Muscle layer of duodenum (tissue), 2 donors: ENCODE results near the gene RBAK.
"Not testable (repeated sequence)": the region's sequence is repeated elsewhere in the genome, so short reads cannot be mapped to it uniquely, and the experiment has no call there.

Source experiments
- H3K27ac ChIP-seq: one replicate; pipeline ENCODE4 v1.7.0; 2013; ENCODE audit warnings: mild to moderate bottlenecking, low read length
- H3K27me3 ChIP-seq: one replicate; pipeline ENCODE4 v1.7.0; 2013; ENCODE audit warnings: low read depth, mild to moderate bottlenecking, control low read depth, low read length
- H3K36me3 ChIP-seq, 2 donors: one replicate each; pipeline ENCODE4 v1.7.0; 2013; ENCODE audit warnings: low read length in 2 of 2, control low read depth in 1 of 2, mild to moderate bottlenecking in 1 of 2; ENCODE audit not compliant: insufficient read depth in 2 of 2, control insufficient read depth in 1 of 2
- H3K4me1 ChIP-seq, 2 donors: one replicate each; pipeline ENCODE4 v1.7.0; 2013; ENCODE audit warnings: low read length in 2 of 2, mild to moderate bottlenecking in 2 of 2, control low read depth in 1 of 2, moderate library complexity in 1 of 2; ENCODE audit not compliant: insufficient read depth in 2 of 2, control insufficient read depth in 1 of 2
- H3K4me3 ChIP-seq, 2 donors: one replicate each; pipeline ENCODE4 v1.7.0; 2013; ENCODE audit warnings: low read length in 2 of 2, low read depth in 1 of 2, mild to moderate bottlenecking in 1 of 2
- H3K9me3 ChIP-seq, 2 donors: one replicate each; pipeline ENCODE4 v1.7.0; 2013; ENCODE audit warnings: low read length in 2 of 2, control low read depth in 1 of 2, mild to moderate bottlenecking in 1 of 2; ENCODE audit not compliant: control insufficient read depth in 1 of 2
- donor health status: healthy.

RBAK gene

GRCh38 chr7:5045558-5046396, at the start of gene RBAK:
Gene RBAK, plus strand, starts transcription at chr7:5045860. Its CDS starts 2,217 bp downstream, at chr7:5048077.
- peaks cover 0 to 19% of the 10 kb centered on the region in 2 donors for H3K36me3 ChIP-seq
- H3K4me3 ChIP-seq, result peak within 1 kb of the TSS; percentile 52 to 88
- H3K4me1 ChIP-seq, result peaks cover 0 to 3% of the 10 kb centered on the region in 2 donors
- no peaks in the 10 kb centered on the region for H3K9me3 ChIP-seq
- H3K27me3 ChIP-seq, result no peaks in the 10 kb centered on the region
- no peak within 1 kb of the TSS for H3K27ac ChIP-seq

GRCh38 chr7:4996696-4997222, 48.9 kb upstream of the RBAK start:
- Histone ChIP-seq H3K9me3 (no peaks in the 10 kb centered on the region), H3K4me1 (no peaks in the 10 kb centered on the region), H3K36me3 (peaks cover 20 to 66% of the 10 kb centered on the region in 2 donors), H3K4me3 (no peak overlapping the region), H3K27ac (no peak overlapping the region), H3K27me3 (no peaks in the 10 kb centered on the region)

- Histone ChIP-seq H3K4me3 (no peak overlapping the region), H3K27ac (no peak overlapping the region), H3K4me1 (no peaks in the 10 kb centered on the region), H3K9me3 (no peaks in the 10 kb centered on the region), H3K27me3 (no peaks in the 10 kb centered on the region), H3K36me3 (peaks cover 14 to 63% of the 10 kb centered on the region in 2 donors)
These were observed 47.4 kb upstream of the RBAK start for GRCh38 chr7:4998244-4998643.

GRCh38 chr7:4998910-4999309, 46.8 kb upstream of the RBAK start:
- H3K4me3 ChIP-seq, result no peak overlapping the region
- no peaks in the 10 kb centered on the region for H3K4me1 ChIP-seq
- no peaks in the 10 kb centered on the region for H3K27me3 ChIP-seq
- H3K9me3 ChIP-seq, result no peaks in the 10 kb centered on the region
- H3K36me3 ChIP-seq, result peaks cover 14 to 56% of the 10 kb centered on the region in 2 donors
- no peak overlapping the region for H3K27ac ChIP-seq

- Histone ChIP-seq H3K27ac (no peak overlapping the region), H3K27me3 (no peaks in the 10 kb centered on the region), H3K4me1 (no peaks in the 10 kb centered on the region), H3K36me3 (peaks cover 14 to 51% of the 10 kb centered on the region in 2 donors), H3K4me3 (no peak overlapping the region), H3K9me3 (no peaks in the 10 kb centered on the region)
These were observed 46.2 kb upstream of the RBAK start for GRCh38 chr7:4999369-4999950.

GRCh38 chr7:5001003-5001402, 44.7 kb upstream of the RBAK start:
- Histone ChIP-seq H3K27ac (no peak overlapping the region), H3K4me3 (no peak overlapping the region), H3K36me3 (peaks cover 8 to 37% of the 10 kb centered on the region in 2 donors), H3K27me3 (no peaks in the 10 kb centered on the region), H3K4me1 (no peaks in the 10 kb centered on the region), H3K9me3 (no peaks in the 10 kb centered on the region)

GRCh38 chr7:5001911-5002310, 43.7 kb upstream of the RBAK start:
- no peaks in the 10 kb centered on the region for H3K4me1 ChIP-seq
- no peaks in the 10 kb centered on the region for H3K9me3 ChIP-seq
- no peaks in the 10 kb centered on the region for H3K27me3 ChIP-seq
- no peak overlapping the region for H3K4me3 ChIP-seq
- peaks cover 5 to 28% of the 10 kb centered on the region in 2 donors for H3K36me3 ChIP-seq
- no peak overlapping the region for H3K27ac ChIP-seq

- no peaks in the 10 kb centered on the region for H3K9me3 ChIP-seq
- H3K36me3 ChIP-seq, result peaks cover 0 to 9% of the 10 kb centered on the region in 2 donors
- H3K27me3 ChIP-seq, result no peaks in the 10 kb centered on the region
- no peaks in the 10 kb centered on the region for H3K4me1 ChIP-seq
- H3K27ac ChIP-seq, result no peak overlapping the region
- H3K4me3 ChIP-seq, result no peak overlapping the region
These were observed 40.6 kb upstream of the RBAK start for GRCh38 chr7:5005066-5005465.

- H3K36me3 ChIP-seq, result no peaks in the 10 kb centered on the region
- no peaks in the 10 kb centered on the region for H3K9me3 ChIP-seq
- H3K27me3 ChIP-seq, result no peaks in the 10 kb centered on the region
- no peak overlapping the region for H3K4me3 ChIP-seq
- H3K4me1 ChIP-seq, result no peaks in the 10 kb centered on the region
- H3K27ac ChIP-seq, result no peak overlapping the region
These were observed 32.7 kb upstream of the RBAK start for GRCh38 chr7:5012985-5013384.

GRCh38 chr7:5015936-5016335, 29.7 kb upstream of the RBAK start:
- not testable (repeated sequence) for H3K4me3 ChIP-seq, H3K9me3 ChIP-seq, H3K27me3 ChIP-seq, H3K27ac ChIP-seq, H3K4me1 ChIP-seq, H3K36me3 ChIP-seq

GRCh38 chr7:5017626-5018025, 28.0 kb upstream of the RBAK start:
- H3K27ac ChIP-seq, H3K4me3 ChIP-seq, H3K36me3 ChIP-seq, H3K9me3 ChIP-seq, H3K4me1 ChIP-seq, H3K27me3 ChIP-seq: not testable (repeated sequence)
